Activated effector memory CD4-positive, alpha-beta T cell treated with anti-CD3 and anti-CD28 coated beads, Interleukin-2, amount 50 U/mL, for 16 hours (primary cell): ENCODE data around the gene MORN4.
"Not testable (repeated sequence)": the region's sequence is repeated elsewhere in the genome, so short reads cannot be mapped to it uniquely, and the experiment has no call there.

Experiments used
- DNase-seq: peaks from one replicate; pipeline ENCODE4 v3.0.0-alpha.2; 2020

MORN4 gene

DNA sequence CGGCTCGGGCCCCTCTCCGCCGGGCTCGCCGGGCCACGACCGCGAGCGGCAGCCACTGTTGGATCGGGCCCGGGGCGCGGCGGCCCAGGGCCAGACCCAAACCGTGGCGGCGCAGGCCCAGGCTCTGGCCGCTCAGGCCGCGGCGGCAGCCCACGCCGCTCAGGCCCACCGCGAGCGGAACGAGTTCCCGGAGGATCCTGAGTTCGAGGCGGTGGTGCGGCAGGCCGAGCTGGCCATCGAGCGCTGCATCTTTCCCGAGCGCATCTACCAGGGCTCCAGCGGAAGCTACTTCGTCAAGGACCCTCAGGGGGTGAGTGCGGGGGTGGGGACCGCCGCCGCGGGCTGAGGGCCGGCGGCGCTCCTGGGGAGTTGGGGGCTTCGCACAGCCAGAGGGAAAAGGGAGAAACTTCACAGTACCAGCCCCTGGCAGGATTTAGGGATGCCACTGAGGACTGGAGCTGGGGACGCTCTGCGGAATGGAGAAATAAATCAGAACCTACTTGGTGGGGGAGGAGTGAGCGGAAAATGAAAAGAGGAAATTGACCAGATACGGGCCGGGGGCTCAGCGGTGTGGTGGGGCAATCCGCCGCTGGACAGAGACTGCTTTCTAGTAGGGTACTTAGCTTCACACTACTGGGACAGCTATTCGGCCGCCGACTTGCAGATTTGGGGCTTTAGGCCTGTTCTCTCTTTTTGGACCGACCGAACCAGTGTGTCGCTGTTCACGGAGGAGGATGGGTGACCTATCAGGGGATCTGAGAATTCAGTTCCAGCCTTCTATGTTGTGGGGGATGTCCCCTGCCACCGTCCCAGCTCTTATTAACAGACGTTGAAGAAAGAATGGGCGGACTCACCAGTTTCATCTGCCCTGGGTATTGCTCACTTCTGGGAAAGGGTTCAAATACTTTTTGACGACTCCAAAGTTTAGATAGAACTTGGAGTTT is 7.8 kb upstream of the MORN4 start:
- DNase-seq = peak; percentile 67

DNA sequence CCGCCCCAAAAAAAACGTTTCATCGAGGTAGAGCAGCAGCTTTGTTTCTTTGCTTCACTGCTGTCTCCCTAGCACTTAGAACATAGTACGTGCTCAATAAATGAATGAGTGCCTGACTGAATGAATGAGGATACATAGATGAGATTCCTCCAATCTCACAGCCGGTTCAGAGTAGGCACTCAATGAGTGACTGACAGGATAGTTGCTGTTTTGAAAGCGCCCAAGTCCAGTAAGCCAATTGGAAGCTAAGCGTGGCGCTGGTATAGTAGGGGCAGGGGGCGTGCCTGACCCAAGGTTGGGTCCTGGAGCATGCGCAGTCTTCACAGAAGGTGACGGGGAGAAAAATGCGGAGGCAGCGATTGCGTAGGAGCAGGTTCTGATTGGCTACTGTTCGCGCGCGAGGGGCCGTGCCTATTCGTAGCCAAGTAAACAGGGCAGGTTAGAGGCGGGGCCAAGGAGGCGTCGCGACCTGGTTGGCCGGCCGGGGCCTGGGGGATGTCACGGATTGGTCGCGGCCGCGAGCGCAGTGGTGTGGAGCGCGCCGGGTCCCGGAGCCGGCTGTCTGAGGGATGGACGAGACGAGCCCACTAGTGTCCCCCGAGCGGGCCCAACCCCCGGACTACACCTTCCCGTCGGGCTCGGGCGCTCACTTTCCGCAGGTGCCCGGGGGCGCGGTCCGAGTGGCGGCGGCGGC is 7.0 kb upstream of the MORN4 start, which contains the start of gene PI4K2A:
Gene PI4K2A (plus strand): TSS at position 498 of the 694 bp plus-strand sequence. CDS start 72 bp downstream, at position 570.
- peak; percentile 100 for DNase-seq

DNA sequence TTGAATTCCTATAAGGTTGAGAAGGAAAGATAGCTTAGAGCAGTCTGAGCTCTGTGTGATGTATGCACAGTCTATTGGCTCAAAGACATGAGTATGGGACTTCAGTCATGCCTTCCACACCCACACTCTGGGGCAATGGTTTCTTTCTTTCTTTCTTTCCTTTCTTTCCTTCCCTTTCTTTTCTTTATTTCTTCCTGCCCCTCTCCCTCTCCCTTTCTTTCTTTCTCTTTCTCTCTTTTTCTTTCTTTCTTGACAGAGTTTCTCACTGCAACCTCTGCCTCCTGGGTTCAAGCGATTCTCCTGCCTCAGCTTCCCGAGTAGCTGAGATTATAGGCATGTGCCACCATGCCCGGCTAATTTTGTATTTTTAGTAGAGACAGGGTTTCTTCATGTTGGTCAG is 5.8 kb upstream of the MORN4 start:
- DNase-seq = not testable (repeated sequence)

DNA sequence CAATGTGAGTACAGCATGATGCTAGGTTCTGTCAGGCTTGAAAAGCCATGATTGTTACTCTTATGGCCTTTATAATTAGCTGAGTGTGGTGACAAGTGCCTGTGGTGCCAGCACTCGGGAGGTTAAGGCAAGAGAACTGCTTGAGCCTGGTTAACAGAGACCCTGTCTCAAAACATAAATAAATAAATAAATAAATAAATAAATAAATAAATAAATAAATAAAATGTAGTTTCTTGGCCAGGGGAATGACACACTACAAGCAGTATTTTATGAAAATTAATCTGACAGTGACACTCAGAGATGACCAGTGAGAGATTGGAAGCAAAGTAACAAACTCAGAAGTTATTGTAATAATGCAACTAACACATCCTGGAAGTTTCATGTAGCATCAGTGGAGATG is 2.3 kb upstream of the MORN4 start:
- DNase-seq = no peak

DNA sequence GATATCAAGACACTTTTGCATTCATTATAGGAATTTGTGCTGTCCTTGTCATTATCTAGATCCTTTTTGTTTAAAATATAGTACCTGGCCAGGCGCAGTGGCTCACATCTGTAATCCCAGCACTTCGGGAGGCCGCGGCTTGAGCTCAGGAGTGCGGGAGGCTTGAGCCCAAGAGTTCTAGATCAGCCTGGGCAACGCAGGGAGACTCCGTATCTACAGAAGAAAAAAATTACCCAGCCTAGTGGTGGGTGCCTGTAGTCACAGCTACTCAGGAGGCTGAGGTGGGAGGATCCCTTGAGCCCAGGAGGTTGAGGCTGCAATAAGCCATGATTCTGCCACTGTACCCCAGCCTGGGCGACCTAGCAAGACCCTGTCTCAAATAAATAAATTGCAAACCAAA is 621 bp upstream of the MORN4 start:
- no peak for DNase-seq

DNA sequence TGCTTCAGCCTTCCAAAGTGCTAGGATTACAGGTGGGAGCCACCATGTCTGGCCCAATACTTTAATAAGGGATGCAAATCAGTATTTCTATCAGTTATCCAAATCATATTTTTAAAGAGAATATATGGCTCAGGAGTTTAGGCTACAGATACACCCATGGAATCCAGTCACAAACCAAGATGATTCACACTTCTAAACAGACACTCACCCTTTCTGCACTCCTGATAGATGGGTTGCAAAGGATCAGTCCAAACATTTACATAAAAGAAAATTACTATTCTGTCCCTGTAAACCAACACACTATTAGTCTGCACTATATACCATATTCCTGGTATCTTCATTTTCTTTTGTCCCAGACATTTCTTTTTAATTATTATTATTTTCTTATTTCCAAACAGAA is 2.2 kb downstream of the MORN4 start:
- DNase-seq = no peak

DNA sequence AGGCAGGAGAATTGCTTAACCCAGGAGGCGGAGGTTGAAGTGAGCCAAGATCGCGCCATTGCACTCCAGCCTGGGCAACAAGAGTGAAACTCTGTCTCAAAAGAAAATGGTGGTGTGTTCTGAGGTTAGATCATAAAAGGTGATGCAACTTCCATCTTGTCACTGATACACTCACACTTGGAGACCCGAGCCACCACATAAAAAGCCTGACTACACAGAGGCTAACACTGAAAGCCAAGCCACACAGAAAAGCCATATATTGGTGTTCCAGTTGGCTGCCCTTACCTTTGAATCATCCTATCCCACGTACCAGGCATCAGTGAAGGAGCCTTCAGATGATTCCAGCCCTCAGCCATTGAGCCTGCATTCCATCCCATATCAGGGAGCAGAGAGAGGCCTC is 4.0 kb downstream of the MORN4 start:
- DNase-seq = no peak

DNA sequence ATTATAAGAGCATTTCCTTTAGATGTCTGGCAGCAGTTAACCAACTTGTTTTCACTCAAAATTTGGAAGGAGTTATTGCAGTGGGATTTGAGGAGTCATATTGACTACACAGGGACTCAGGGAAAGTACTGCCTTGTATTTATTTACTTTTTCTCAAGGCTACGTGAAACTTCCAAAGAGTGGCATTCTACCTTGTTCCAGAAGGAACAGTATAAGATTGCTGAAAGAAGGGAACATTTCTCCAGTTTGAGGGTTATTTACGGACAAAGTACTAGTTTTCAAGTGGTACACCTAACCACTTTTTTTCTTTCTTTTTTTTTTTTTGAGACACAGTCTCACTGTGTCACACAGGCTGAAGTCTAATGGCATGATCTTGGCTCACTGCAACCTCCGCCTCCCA is 5.1 kb downstream of the MORN4 start:
- no peak for DNase-seq

DNA sequence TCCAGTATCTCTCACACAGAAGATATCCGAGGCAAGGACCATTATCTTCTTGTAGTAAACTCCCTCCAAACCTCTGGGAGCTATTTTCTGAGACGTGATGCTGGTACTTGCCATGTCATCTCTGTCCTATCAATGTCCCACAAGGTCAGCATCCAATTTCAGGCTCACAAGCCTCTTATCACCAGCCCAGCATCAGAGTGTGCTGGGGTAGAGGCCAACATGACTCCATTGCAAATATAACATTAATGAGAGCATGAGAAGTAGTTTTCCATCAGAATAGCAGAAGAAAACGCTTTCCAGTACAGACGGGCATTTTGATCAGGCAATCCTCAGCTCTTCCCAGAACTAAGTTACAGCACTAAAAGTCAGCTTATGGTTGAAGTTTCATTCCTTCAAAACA is 5.6 kb downstream of the MORN4 start:
- DNase-seq = no peak

DNA sequence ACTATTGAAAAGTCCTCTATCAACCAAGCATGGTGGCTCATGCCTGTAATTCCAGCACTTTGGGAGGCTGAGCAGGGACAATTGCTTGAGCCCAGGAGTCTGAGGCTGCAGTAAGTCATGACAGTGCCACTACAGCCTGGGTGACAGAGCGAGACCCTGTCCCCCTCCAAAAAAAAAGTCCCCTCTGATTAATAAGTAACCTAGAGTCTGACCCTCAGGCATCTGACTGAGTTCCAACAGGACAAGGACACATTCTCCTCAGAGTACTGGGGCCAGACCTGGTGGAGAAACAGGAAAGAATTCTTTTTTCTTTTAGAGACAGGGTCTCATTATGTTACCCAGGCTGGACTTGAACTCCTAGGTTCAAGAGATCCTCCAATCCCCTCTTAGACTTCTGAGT is 10.0 kb downstream of the MORN4 start:
- no peak for DNase-seq

DNA sequence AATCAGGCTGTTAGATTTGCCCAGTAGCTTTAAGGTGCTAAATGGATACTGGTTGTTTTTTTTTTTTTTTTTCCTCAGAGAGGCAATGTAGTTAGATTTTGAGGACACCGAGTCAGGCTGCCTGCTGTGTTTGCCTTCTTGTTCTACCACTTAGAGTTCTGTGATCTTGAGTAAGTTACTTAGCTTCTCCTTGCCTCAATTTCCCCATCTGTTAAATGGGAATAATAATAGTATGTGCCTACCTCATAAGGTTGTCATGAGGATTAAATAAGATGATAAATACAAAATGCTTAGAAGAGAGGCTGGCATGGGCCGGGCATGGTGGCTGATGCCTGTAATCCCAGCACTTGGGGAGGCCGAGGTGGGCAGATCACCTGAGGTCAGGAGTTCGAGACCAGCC is 14.6 kb downstream of the MORN4 start:
- DNase-seq = no peak

DNA sequence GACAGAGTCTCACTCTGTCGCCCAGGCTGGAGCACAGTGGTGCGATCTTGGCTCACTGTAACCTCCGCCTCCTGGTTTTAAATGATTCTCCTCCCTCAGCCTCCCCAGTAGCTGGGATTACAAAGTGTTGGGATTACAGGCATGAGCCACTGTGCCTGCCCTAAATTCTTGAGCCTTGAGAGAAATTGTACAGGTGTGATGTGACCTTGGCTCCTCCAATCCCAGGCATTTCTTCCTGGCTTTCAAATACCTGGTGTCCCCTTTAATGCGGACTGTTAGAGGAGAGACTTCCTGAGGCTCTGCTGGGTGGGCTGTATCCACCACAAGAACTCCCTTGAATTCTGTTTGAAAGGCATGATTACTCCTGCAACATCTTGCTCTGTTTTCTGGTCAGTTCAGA is 15.0 kb downstream of the MORN4 start:
- DNase-seq = no peak

DNA sequence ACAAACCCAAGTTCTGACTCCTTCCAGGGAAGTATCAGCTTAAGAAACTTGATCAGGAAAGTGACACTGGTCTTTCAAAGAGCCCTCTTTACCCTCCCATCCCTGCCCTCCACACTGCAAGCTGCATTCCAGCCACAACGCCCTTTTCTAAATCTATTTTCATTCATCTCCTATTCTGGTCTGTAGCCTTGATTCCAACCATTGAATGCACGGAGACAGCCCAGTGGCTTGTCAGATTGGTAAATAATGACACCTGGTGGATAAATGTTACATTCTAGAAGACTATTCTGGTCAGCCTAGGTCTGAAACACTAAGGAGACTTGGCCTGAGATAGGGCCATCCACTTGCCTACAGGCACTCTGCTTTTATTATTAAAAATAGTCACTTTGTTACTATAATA is 20.9 kb downstream of the MORN4 start:
- no peak for DNase-seq

DNA sequence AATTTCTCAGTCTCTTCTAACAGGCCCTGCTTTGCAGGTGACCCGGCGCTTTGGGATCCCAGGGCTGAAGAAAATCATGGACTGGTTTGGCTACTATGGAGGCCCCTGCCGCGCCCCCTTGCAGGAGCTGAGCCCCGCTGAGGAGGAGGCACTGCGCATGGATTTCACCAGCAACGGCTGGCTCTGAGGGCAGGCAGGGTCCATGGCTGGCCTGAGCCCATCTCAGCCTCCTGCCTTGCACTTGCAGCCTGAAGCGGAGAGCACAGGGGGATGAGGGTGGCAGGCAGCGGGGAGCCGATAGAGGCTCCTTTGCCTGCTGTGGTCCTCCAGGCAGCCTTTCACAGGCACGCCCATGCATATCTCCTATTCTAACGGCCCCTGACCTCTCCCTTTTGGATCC is 21.8 kb downstream of the MORN4 start:
- no peak for DNase-seq

DNA sequence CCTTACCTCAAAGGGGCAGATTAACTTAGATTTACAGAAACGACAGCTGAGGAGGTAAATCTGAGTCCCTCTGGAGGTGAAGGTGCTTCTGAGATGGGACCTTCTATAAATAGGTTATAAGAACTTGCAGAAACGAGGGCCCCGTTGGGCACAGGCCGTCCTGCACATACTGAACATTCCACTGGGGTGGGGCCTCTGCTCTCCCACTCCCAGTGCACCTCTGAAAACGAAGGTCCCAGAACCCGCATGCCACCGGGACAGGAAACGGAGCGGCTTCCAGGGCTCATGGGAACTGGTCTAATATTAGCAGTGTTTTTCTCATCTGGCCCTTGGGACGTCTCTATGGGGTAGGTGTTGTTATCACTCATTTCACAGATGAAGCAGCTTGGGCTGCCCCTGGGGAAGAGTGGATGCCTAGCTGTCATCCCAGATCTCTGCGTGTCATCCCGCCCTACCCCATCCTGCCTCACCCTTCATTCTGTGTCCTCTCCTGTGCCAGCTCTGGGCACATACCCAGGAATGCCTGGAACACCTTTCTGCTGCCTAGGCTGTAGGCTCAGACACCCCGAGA is 24.2 kb downstream of the MORN4 start:
- DNase-seq = no peak

DNA sequence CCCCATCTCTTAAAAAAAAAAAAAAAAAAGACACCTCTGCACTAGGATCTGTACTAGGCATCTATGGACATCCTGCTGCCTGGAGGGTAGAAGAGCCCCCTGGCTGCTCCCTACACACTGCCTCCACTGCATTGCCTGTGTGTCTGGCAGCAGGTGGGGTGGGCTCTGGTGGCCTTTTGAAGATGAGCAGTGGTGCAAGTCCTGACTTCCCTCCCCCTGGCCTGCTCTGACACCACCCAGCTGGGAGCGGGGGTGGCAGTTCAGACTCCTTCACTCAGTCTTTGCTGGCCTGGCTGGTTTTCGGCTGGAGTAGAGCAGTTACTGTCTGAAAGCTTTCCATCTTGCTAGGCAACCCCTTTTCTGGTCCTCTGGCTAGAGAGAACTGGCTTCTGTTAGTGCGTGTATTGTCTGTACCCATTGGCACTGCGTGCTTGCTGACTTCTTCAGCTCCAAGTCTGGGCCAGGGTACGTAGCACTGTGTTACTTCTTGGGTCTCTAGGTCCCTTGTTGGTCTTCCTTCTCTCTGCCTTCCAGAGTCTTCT is 26.1 kb downstream of the MORN4 start:
- DNase-seq = no peak

DNA sequence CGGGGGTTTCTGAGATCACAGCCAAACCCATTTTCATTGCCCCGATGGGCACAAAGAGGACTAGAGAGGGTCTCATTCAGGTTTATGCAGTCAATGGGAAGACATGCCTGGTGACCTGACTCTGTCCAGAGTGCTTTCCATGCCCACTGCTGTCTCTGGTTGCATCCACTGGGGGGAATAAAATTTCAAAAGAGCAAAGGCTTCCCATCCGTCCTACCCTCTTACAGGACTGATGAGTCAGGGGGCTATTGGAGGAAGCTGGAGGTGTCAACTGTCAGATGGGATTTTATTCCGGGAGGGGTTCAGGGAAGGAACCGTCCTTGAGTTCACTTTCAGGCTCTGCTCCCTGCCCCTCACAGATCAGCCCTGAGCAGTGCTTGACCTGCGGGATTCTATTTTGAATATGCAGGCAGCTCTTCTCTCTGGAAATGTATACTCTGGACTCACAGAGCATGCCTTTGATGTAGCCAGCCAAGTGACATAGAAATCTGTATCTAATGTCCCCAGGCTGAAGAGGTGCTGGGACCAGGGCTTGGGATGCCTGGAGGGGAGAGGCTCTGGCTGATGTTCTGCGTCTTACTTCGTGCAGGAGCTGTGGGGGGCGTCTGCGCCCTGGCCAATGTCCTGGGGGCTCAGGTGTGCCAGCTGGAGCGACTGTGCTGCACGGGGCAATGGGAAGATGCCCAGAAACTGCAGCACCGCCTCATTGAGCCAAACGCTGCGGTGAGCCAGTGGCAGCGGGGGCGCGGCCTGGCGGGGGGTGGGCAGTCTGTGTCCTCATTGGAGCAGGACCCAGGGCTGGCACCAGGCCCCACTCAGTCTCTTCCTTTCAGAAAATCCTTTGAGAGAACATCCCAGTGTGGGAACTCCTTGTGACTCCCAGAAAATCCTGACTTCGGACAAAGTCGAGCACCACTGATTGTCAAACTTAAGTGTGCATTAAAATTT is 31.8 kb downstream of the MORN4 start:
- DNase-seq = no peak

DNA sequence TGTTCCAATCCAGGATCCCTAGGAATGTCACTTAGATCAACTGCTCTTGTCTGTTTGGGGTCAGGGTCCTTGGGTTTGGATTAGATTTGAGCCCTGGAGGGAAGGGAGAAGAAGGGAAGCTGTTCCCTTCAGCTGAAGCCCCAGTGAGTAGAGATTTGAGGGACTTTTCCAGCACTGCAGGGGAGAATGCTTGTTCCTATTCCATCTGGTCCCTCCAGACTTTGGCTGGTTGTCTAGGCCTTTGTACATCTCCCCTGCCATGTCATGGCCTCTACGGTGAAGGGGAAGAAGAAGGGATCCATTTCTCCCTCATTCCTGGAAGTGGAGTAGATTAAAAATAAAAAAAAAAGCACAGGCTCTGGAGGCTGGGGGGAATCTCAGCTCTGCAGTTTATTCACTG is 32.7 kb downstream of the MORN4 start:
- DNase-seq = no peak

DNA sequence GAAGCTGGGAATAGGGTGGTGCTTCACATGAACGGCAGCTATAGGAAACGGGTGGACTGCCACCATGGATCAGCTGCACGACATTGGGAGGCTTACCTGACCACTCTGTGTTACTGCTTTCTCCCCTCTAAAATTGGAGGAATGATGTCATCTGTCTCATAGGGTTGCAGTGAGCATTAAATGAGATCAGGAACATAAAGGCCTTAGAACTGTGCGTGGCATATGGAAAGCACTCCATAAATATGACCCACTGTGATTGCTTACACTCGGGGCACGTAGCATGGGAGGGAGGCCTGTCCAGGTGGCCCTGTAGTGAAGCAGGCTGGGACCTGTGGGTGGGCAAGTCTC is 34.1 kb downstream of the MORN4 start:
- DNase-seq = no peak

DNA sequence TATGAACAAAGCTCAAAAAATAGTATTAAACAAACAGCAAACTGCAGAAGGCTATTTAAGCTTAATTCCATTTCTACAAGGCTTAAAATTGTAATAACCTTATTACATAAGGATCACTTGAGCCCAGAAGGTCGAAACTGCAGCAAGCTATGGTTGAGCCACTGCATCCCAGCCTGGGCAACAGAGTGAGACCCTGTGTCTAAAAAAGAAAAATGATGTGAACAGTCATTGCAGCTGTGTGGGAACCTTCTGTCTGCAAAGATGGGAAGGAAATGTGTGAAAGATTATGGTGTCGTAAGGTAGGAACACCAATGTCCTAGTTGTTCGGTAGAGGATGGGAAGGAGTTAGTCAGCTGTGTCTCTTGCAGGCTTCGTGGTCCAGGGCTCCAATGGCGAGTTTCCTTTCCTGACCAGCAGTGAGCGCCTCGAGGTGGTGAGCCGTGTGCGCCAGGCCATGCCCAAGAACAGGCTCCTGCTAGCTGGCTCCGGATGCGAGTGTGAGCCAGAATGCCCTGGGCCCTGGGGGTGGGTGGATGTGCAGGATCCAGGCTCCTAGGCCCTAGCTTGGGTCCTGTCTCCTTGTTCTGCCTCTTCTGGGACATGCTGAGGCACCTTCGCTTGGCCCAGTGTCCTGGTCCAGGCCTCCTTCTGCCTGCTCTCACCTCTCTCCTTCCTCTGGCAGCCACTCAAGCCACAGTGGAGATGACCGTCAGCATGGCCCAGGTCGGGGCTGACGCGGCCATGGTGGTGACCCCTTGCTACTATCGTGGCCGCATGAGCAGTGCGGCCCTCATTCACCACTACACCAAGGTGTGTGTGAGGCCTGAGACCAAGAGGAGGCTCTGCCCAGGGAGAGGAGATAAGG is 34.7 kb downstream of the MORN4 start:
- DNase-seq = no peak

DNA sequence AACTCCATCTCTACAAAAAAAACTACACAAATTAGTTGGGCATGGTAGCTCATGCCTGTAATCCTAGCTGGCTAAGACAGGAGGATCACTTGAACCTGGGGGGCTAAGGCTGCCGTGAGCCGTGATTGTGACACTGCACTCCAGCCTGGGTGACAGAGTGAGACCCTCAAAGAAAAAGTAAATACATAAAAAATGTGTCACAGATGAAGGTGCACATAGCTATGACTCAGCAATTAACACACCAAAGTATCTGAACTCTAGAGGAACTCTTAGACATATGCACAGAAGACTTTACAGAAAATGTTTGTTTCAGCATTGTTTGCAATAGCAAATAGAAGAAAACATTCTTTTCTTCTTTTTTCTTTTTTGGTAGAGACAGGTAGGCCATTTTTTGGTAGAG is 35.5 kb downstream of the MORN4 start:
- DNase-seq = no peak
